Psoas muscle (tissue), 8 donors: ENCODE data around the gene C1orf141. TPM values are rescaled to one million over a fixed set of nuclear protein-coding genes. Genes with fewer than 3 reads are reported as not detected.

Experiments used
- ATAC-seq, 4 donors: fragments of 200-7000 bp; cut with Tn5 transposase; one replicate each; pipeline ENCODE4 v1.9.1; 2020; ENCODE audit warnings: moderate library complexity in 3 of 4, mild to moderate bottlenecking in 2 of 4
- DNase-seq, 2 donors: peaks; one replicate each; pipeline ENCODE4 v3.0.0-alpha.2; 2020
- H3K27ac ChIP-seq: fragments of 200-600 bp; one replicate; pipeline ENCODE4 v1.8.0; 2022
- H3K27me3 ChIP-seq, 3 donors: fragments of 200-600 bp in 1 of 3; one replicate each; pipeline versions ENCODE4 v1.6.1 to v1.8.0; 2013 to 2022; ENCODE audit warnings: low read length in 2 of 3, mild to moderate bottlenecking in 2 of 3, moderate library complexity in 1 of 3; ENCODE audit not compliant: insufficient read depth in 3 of 3
- H3K36me3 ChIP-seq, 2 donors: fragments of 200-600 bp in 1 of 2; one replicate each; pipeline versions ENCODE4 v1.6.1 to v1.8.0; 2013 to 2022; ENCODE audit warnings: low read depth in 1 of 2, mild to moderate bottlenecking in 1 of 2, moderate library complexity in 1 of 2; ENCODE audit not compliant: insufficient read depth in 1 of 2
- H3K4me1 ChIP-seq: fragments of 200-600 bp; one replicate; pipeline ENCODE4 v1.8.0; 2022
- H3K4me3 ChIP-seq: fragments of 200-600 bp; one replicate; pipeline ENCODE4 v1.8.0; 2022; ENCODE audit warnings: mild to moderate bottlenecking
- H3K9me3 ChIP-seq: fragments of 200-600 bp; one replicate; pipeline ENCODE4 v1.8.0; 2022
- WGBS, 3 donors: extraction: QIAGEN DNeasy Blood & Tissue Kit; methylation state at CpG; one replicate each; pipeline versions ENCODE4 v1.1.6 to v1.1.7; 2013; 5-methylcytosine and 5-hydroxymethylcytosine counted together
- intact Hi-C, 2 donors: fragments of 100-400 bp; cut with DNase I; formaldehyde crosslinking; loops; one replicate each; pipeline versions ENCODE4 v1.11.0 to v1.14.2; 2022
- polyA plus RNA-seq, 3 donors: library from polyadenylated mRNA; stranded (reverse); fragments of 200-250 nt; gene quantifications; one replicate each; pipeline ENCODE4 v1.2.3, GENCODE V29; 2013
- total RNA-seq, 4 donors: library from RNA; stranded (reverse); fragmentation: NEBNext Ultra II Directional in 2 of 4; extraction: Animal tissue kit (Norgen Biotek cat#: 25700) in 2 of 4; gene quantifications; one replicate each; pipeline versions ENCODE4 v1.2.1 to v1.2.4, GENCODE V29; 2021 to 2023
- TF ChIP-seq, protein P1 (sequence below): fragments of 200-600 bp; IDR thresholded peaks from one replicate; pipeline ENCODE4 v1.8.0; 2022; ENCODE audit warnings: antibody characterized with exemption
- donor health status: healthy with polysubstance abuse.
- donor health status: DM: no; HTN: no; CAD: no; lungs with moderate emphysema.
- donor health status: Bipolar disorder and iron deficiency.
- donor health status: healthy.
- donor health status: DM: yes; HTN: yes; CAD: no.
- donor health status: DM: no; HTN: no; CAD: no.
- donor health status: DM: no; HTN: no; CAD: no.
- donor health status: DM: yes; HTN: yes; CAD: no.

C1orf141 gene
- total and polyA plus RNA-seq, 7 donors = not detected

DNA sequence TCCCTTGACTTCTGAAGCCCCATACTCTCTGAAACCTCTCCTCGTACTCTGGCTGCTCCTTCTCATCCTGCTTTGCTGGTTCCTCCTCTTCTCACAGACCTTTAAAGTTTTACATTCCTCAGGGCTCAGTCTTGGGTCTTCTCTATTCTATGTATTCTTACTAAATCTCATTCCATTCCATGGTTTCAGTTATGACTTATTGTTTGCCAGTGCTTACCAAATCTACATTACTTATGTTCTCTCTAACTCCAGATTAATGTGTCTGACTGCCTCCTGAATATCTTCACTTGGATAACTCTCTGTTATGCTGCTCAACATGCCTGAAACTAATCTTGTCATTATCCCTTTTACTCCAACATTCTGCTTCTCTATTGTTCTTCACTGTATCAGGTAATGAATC lies 75.4 kb downstream of the C1orf141 start:
- intact Hi-C loops = loop anchor here in 1 of 2 donors (10.0 kb wide), 1 partner anchor 125 kb away; no protein-coding TSS in a partner anchor
- ATAC-seq (no peak), DNase-seq (no peak)
- H3K27ac ChIP-seq = no peak overlapping the region
- H3K27me3 ChIP-seq = peaks cover 0 to under 1% (median 0%) of the 10 kb centered on the region in 3 donors
- no peak overlapping the region for H3K4me3 ChIP-seq
- WGBS, 3 donors = 73 to 78% (median 75%) methylated on average over 1 of the region's 1 CpG
- H3K4me1 ChIP-seq = no peaks in the 10 kb centered on the region
- H3K36me3 ChIP-seq = no peaks in the 10 kb centered on the region
- no peaks in the 10 kb centered on the region for H3K9me3 ChIP-seq
- TF ChIP-seq, protein P1, sequence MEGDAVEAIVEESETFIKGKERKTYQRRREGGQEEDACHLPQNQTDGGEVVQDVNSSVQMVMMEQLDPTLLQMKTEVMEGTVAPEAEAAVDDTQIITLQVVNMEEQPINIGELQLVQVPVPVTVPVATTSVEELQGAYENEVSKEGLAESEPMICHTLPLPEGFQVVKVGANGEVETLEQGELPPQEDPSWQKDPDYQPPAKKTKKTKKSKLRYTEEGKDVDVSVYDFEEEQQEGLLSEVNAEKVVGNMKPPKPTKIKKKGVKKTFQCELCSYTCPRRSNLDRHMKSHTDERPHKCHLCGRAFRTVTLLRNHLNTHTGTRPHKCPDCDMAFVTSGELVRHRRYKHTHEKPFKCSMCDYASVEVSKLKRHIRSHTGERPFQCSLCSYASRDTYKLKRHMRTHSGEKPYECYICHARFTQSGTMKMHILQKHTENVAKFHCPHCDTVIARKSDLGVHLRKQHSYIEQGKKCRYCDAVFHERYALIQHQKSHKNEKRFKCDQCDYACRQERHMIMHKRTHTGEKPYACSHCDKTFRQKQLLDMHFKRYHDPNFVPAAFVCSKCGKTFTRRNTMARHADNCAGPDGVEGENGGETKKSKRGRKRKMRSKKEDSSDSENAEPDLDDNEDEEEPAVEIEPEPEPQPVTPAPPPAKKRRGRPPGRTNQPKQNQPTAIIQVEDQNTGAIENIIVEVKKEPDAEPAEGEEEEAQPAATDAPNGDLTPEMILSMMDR = no peak

DNA sequence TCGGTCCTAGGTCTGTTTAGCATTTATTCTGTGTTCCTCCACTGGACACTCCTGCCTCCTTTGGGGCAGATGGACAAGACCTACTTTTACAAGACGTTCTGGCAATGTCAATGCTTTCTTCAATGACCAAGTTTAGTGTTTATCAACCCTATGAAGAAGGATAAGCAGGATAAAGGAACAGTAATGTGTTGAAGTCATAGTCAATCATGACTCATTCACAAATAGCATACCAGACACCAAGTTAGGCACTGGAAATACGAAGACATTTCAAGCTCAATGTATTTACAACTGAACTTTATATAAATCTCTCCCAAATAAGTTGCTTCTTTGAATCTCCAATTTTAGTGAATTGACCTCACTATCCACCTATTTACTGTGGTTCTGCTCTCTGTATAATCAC lies 76.0 kb downstream of the C1orf141 start:
- TF ChIP-seq, protein P1 = no peak
- Histone ChIP-seq H3K4me3 (no peak overlapping the region), H3K27ac (no peak overlapping the region), H3K27me3 (no peaks in the 10 kb centered on the region), H3K9me3 (no peaks in the 10 kb centered on the region), H3K36me3 (no peaks in the 10 kb centered on the region), H3K4me1 (no peaks in the 10 kb centered on the region)
- intact Hi-C loops = loop anchor here in 1 of 2 donors (10.0 kb wide), 1 partner anchor 124 kb away; no protein-coding TSS in a partner anchor
- DNase-seq (no peak), ATAC-seq (no peak)
- WGBS, 3 donors = 63 to 67% (median 64%) methylated on average over 3 of the region's 3 CpGs

DNA sequence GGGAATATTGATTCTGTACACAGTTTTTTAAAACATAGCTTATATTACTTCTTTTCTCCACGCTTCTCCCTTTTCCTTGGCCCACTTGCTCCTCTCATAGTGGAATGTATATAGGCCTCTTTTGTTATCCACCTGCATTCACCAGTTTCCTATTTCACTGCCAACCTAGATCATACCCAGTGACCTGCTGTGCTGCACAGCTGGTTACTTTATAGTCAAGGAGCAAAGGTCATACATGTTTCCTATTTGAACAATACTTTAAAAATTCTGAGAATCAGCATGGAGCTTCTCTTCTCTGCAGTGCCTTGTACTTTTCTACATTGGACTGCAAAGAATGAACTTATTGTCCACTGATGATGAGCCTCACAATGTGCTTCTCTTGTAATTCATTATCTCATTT lies 76.5 kb downstream of the C1orf141 start:
- TF ChIP-seq, protein P1 = no peak
- Histone ChIP-seq H3K27ac (no peak overlapping the region), H3K4me1 (no peaks in the 10 kb centered on the region), H3K27me3 (no peaks in the 10 kb centered on the region), H3K36me3 (no peaks in the 10 kb centered on the region), H3K9me3 (no peaks in the 10 kb centered on the region), H3K4me3 (no peak overlapping the region)
- intact Hi-C loops = loop anchor here in 1 of 2 donors (10.0 kb wide), 1 partner anchor 123 kb away; no protein-coding TSS in a partner anchor
- ATAC-seq (no peak), DNase-seq (no peak)
- WGBS, 3 donors = 80 to 90% (median 83%) methylated on average over 1 of the region's 1 CpG

DNA sequence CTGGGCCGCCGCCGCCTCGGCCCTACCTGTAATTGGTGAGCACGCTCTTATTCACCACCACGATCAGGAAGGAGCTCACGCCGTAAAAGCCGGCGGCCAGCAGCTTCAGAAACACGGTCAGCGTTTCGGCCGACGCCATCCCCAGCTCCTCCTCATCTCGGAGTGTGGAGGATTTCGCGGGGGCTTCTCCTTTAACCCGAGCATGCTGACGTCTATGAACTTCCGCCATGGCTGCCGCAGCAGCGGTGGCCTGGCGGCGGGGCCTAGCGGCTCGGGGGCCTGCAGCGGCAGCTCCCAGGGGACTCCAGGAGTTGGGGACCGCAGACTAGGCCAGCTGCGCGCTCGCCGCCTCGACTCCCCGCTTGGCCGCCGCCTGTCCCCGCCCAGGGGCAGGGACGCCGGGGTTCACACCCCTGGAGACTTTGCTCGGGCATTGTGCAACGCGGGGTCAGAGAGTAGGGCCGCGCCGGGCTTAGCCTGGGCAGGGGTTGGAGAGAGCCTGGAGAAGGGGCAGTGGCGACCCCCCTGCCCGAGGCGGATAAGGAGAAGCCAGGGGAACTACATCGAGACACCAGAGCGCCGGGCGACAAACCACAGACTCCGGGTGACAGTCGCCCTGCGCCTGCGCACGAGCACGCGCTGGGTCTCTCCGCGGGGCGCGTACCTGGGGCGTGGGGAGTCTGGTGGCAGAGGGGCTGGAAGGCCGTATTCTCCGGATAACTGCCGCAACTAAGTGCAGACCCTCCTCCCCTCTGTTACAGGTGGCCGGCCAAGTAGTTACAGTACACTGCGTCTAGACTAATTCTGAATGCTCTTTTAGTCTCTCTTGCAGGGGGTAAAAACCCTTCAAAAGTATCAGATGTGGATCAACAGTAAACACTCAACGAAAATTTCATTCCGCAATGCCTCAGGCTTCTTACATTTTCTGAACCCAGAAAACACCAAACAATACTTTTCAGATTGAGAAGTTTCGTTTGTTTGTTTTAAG lies 80.7 kb downstream of the C1orf141 start, which contains the start of gene SLC35D1:
Gene SLC35D1 (minus strand): TSS at position 364 of the 988 bp plus-strand sequence. CDS start 135 bp downstream, at position 229.
- intact Hi-C loops = loop anchor here (5.0 to 10.0 kb wide), 4 partner anchors 47 to 122 kb away; no protein-coding TSS in a partner anchor
- TF ChIP-seq, protein P1 = no peak
- DNase-seq = peak; percentile 82 to 88
- peak within 1 kb of the TSS; percentile 98 for H3K27ac ChIP-seq
- ATAC-seq = peak; percentile 75 to 87 (median 86)
- H3K4me3 ChIP-seq = peak within 1 kb of the TSS; percentile 96
- H3K9me3 ChIP-seq = no peaks in the 10 kb centered on the region
- H3K27me3 ChIP-seq = no peaks in the 10 kb centered on the region
- WGBS, 3 donors = 1% methylated on average over 64 to 73 of the region's 73 CpGs
- H3K4me1 ChIP-seq = peaks cover 23% of the 10 kb centered on the region
- peaks cover 0 to 23% of the 10 kb centered on the region in 2 donors for H3K36me3 ChIP-seq
